Mesenteric fat pad (tissue), 1 donor: Measurements from ENCODE around the gene SYNE1. TPM values are rescaled to one million over a fixed set of nuclear protein-coding genes. Genes with fewer than 3 reads are reported as not detected.

Experiments
- DNase-seq: peaks from one replicate; pipeline ENCODE4 v3.0.0-alpha.2; 2020; ENCODE audit warnings: low spot score
- total RNA-seq: library from RNA; stranded (reverse); fragmentation: NEBNext Ultra II Directional; extraction: Animal tissue kit (Norgen Biotek cat#: 25700); gene quantifications from one replicate; pipeline ENCODE4 v1.2.1, GENCODE V29; 2021
- donor health status: DM: yes; HTN: yes; CAD: no.

The SYNE1 gene
- total RNA-seq, 1 donor from 2014 or later = 84.2 TPM

DNA sequence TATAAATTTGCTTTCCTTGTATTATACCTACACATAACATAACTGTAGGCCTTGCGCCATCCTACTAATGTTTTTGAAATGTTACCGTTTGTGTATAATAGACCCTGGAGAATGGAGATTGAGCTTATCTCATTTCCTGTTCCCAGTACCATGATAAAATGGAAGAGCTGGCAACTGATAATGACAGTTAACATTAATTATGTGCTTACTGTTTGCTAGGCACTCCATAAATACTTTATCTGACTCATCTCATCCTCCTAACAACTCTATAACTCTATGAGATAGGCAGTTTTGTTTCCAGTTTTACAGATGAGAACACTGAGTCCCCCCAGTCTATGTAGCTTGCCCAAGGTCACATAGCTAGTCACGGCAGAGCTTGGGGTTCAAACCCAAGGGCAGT is 396.7 kb downstream of the SYNE1 start:
- no peak for DNase-seq

DNA sequence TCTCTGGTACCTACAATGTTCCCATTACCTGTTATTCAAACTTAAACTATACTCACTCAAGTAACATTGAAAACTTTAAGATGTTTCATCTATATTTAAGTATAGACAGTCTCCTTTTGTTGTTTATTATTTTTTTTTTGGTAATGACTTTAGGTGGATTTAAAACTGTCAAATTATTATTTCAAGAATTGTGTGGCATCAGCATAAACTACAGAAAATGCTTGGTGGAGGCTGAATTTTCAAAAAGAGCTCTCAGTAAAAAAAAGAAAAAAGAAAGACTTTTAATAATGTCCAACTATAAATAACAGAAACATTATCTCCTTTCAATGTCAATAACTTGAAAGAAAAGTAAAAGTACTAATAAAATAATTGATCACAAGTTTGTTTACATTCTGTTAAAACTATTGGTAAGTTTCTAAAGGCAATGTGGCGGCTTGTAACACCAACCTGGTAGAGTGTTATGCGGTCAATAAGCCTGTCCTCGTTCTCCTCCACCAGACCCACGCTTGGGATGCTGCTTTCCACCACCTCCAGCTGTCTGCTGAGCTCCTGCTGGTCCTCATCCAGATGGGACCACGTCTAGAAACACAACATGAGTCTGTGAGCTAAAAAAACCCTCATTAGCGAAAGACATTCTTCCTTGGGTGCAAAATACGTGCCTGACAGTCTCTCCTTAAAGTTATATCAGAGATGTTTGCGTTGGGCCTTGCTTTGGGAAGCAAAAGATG is 400.6 kb downstream of the SYNE1 start:
- DNase-seq = no peak

- no peak for DNase-seq
These were observed 403.4 kb downstream of the SYNE1 start for GRCh38 chr6:152233547-152234320.

DNA sequence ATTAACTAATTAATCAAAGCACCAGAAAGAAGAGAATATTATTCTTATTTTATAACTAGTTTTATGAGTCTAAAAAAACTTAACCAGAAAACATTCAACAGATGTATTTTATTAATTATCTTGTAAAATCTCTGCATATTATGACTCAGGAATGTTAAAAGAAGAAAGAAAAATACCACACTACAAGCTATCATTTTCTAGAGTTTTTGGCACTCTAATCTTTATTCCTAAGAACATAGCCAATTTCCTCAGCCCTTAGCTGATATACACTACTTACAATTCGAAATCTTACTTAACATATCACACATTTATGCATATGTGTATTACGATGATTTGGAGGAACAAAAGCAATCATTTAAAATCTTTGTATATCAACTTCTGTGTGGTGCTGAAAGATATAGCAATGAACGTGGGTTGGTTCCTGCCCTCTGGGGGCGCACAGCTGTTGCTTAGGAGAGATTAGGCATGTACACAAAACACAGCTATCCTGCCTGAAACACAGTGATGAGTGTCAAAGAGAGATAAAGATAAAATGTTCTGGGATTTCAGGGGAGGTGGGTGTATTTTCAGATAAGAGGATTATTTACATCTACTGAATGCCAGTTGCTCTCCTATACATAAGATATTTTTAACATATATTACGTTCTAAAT is 404.5 kb downstream of the SYNE1 start:
- no peak for DNase-seq

- no peak for DNase-seq
These were observed 407.8 kb downstream of the SYNE1 start for GRCh38 chr6:152229330-152229729.

DNA sequence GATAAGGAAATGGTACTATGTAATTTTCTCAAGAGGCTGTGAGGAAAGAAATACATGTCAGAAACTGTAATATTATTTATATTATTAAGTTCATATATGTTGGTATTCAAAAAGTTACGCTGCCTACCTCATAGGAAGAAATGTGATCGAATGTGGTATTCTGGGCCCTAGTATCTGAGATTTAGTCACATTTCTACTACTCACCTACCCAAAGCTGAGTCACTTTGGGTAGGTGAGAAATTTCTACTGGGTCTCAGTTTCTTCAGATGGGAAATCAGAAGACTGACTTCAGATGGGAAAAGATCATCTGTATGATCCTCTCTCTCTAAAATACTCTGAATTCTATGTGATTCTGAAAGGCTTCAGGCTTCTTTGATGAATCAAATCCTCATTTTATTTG is 411.0 kb downstream of the SYNE1 start:
- DNase-seq = no peak

DNA sequence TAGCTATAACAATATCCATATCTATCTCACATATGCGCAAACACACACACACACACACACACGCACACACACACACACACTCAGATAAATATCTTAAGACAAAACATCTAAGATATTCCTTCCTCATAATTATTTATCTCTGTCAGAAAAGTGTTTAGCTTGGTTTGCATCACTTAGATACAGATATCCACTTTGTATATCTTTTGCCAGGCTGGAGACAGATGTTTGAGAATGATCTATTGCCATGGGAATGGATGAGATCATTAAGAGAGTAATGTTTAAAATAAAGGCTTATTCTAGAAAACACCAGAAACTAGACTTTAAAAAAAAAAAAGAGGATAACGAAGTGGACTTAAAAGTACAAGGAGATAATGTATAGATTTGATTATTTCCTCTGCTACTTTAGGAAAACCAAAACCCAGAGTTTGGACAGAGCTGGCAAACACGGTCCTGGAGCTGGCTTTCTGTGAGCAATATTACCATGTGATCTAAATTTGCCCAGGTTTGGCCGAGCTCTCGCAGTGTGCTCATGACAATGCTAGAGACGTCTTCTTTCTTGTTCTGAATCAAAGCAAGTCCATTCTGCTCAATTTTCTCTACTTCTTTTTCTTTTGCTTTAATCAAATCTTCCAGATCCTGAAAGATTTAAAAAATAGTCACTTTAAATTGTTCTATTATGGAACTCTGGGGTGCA is 411.8 kb downstream of the SYNE1 start:
- DNase-seq = no peak

- no peak for DNase-seq
These were observed 413.5 kb downstream of the SYNE1 start for GRCh38 chr6:152223636-152224035.

- no peak for DNase-seq
These were observed 415.1 kb downstream of the SYNE1 start for GRCh38 chr6:152221806-152222628.

- no peak for DNase-seq
These were observed 416.4 kb downstream of the SYNE1 start for GRCh38 chr6:152220786-152221185.

- no peak for DNase-seq
These were observed 418.3 kb downstream of the SYNE1 start for GRCh38 chr6:152218887-152219286.

DNA sequence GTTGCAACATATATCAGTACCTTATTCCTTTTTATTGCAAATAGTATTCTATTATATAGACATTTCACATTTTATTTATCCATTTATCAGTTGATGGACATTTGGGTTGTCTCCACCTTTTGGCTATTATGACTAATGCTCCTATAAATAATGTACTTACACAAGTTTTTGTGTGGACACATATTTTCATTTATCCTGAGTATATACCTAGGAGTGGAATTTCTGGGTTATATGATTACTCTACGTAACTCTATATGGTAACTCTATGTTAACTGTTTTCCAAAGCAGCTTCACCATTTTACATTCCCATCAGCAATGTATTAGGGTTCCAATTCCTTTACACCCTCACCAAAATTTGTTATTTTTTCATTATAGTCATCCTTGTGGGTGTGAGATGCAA is 424.7 kb downstream of the SYNE1 start:
- no peak for DNase-seq

DNA sequence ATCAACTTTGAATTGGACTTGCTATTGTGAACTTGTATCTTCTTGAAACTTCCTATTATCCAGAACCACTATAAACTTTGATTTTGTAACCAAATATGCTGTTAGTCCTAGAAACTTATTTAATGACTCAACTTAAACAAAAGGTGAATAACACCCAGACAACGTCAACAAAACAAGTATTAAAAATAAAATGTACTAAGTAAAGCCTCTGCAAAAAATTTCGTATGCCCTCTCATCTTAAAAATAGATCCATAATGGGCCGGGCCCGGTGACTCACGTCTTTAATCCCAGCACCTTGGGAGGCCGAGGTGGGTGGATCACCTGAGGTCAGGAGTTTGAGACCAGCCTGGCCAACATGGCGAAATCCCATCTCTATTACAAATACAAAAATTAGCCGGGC is 428.0 kb downstream of the SYNE1 start:
- no peak for DNase-seq

- no peak for DNase-seq
These were observed 429.0 kb downstream of the SYNE1 start for GRCh38 chr6:152207915-152208714.

GRCh38 chr6:152206072-152206818 is 430.9 kb downstream of the SYNE1 start:
- DNase-seq = no peak

DNA sequence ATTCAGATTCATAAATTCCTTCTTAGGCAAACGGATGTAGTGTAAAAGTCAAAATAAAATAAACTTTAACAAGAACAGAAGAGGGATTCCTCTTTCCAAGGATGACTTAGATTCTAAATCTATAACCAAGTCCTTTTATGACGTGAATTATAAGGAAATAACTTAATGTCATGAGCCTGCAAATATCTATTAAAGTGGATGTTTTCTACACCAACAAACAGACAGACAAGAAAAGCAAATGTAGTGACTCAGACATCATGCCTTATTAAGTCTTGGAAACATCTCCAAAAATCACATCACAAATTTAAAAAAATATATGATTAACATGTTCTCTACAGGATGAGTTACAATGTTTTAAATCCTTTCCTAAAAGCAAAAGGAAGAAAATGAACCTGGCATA is 432.6 kb downstream of the SYNE1 start:
- DNase-seq = no peak

- no peak for DNase-seq
These were observed 436.0 kb downstream of the SYNE1 start for GRCh38 chr6:152201120-152201519.

DNA sequence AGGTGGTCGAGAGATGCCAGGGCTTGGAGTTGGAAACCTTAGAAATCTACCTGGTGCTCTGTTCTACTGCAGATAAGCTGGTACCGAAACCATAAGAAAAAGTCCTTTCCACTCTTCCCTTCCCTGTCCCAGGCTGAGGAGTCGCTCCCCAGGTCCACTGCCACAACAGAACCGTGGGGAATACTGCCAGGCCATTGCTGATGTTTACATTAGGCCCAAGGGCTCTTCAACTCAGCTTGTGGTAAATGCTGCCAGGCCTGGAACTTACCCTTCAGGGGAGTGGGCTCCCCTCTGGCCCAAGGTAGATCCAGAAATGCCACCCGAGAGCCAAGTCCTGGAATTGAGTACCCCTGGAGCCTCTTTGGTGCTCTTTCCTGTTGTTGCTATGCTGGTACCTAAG is 441.3 kb downstream of the SYNE1 start:
- DNase-seq = no peak

DNA sequence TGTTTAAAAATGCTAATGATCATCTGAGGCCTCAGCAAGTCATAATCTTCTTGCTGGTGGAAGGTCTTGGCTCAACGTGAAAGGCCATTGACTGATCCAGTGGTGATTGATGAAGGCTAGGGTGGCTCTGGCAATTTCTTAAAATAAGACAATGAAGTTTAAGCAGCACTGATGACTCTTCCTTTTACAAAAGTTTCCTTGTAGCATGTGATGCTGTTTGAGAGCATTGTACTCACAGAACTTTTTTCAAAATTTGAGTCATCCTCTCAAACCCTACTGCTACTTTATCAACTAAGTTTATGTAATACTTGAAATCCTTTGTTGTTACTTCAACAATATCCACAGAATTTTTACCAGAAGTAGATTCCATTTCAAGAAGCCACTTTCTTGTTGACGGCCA is 447.4 kb downstream of the SYNE1 start:
- DNase-seq = no peak
